HG02885 (cell line): ENCODE results near the gene RNASE9.
"Not testable (repeated sequence)": the region's sequence is repeated elsewhere in the genome, so short reads cannot be mapped to it uniquely, and the experiment has no call there.

ENCODE experiments used
- ATAC-seq: cut with Tn5 transposase; IDR thresholded peaks from one replicate; pipeline ENCODE4 v1.9.1; 2021; ENCODE audit warnings: mild to moderate bottlenecking; ENCODE audit not compliant: unreplicated experiment, poor library complexity

The RNASE9 gene

DNA sequence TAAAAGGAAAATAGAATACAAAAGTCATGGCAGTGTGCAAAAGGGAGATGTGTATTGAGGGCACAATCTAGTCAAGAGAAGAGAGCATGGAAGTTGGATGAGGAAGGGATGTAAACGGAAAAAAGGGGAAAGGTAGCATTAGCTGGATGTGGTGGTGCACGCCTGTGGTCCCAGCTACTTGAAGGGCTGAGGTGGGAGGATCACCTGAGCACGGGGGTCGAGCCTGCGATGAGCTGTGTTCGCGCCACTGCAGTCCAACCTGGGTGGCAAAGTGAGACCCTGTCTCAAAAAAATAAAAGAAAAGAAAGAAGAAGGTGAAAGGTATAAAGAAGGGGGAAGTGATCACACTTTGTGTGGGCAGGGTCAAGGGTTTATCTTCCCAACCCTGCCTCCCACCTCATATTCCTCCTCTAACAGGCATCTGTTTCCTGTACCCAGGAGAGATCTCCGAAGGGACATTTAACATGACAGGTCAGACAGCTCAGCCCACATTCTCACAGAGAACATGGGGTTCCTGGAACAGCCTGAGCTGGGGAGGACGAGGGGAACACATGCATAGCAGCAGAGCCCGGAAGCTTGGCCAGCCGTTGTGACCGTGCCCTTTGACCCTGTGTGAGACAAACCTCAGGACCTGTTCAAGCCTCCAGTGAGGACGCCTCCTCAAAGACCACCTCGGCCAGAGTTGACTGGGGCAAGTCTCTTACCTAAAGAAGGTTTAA lies 18.1 kb upstream of the RNASE9 start:
- ATAC-seq: no peak

- no peak for ATAC-seq
These were observed 17.5 kb upstream of the RNASE9 start for GRCh38 chr14:20578325-20578724.

DNA sequence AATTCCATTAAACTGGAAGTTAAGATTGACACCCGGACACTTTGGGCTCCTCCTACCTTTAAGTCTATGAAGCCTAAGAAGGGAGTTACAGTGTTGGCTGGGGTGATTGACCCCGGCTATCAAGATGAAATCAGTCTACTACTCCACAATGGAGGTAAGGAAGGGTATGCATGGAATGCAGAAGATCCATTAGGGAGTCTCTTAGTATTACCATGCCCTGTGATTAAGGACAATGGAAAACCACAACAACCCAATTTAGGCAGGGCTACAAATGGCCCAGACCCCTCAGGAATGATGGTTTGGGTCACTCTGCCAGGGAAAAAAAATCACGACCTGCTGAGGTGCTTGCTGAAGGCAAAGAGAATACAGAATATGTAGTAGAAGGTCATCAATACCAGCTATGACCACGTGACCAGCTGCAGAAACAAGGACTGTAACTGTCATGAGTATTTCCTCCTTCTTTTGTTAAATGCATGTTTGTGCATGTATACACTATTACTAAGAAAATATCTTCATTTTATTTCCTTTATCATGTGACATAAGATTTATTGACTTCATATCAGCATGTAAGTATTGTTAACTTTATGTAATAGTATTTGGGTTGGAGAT lies 11.6 kb upstream of the RNASE9 start:
- ATAC-seq: not testable (repeated sequence)

DNA sequence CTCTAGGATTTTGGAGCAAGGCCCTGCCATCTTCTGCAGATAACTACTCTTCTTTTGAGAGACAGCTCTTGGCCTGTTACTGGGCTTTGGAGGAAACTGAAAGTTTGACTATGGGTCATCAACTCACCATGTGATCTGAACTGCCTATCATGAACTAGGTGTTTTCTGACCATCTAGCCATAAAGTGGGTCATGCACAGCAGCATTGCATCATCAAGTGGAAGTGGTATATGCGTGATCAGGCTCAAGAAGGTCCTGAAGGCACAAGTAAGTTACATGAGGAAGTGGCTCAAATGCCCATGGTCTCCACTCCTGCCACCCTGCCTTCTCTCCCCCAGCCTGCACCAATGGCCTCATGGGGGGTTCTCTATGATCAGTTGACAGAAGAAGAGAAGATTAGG lies 9.9 kb upstream of the RNASE9 start:
- not testable (repeated sequence) for ATAC-seq

DNA sequence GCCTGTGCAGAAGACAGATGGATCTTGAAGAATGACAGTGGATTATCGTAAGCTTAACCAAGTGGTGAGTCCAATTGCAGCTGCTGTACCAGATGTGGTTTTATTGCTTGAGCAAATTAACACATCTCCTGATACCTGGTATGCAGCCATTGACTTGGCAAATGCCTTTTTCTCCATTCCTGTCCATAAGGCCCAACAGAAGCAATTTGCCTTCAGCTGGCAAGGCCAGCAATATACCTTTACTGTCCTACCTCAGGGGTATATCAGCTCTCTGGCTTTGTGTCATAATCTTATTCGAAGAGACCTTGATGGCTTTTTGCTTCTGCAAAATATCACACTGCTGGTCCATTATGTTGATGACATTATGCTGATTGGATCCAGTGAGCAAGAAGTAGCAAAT lies 9.0 kb upstream of the RNASE9 start:
- not testable (repeated sequence) for ATAC-seq

- ATAC-seq: no peak
These were observed 8.2 kb upstream of the RNASE9 start for GRCh38 chr14:20569066-20569465.

DNA sequence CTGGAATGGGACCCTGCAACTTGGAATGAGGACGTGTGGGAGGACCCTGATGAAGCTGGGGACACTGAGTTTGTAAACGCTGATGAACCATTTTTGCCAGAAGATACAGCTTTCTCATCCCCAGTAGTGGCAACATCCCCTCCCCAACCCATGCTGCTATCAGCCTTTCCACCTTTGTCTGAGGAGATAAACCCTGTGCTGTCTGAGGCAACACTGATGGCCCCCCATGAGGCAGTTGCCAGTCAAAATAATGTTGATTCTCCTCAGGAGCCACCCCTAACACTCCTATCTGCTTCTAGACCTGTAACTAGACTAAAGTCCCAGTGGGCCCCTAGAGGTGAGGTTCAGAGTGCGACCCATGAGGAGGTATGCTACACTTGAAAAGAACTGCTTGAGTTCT lies 7.5 kb upstream of the RNASE9 start:
- no peak for ATAC-seq

DNA sequence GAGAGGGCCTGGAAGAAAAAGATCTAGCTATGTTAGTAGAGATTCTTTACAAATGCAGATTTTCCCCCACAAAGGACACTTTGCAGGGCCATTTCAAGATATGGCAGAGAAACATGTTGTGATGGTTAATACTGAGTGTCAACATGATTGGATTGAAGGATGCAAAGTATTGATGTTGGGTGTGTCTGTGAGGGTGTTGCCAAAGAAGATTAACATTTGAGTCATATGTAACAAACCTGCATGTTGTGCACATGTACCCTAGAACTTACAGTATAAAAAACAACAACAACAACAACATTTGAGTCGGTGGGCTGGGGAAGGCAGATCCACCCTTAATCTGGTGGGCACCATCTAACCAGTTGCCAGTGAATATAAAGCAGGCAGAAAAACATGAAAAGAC lies 6.4 kb upstream of the RNASE9 start:
- not testable (repeated sequence) for ATAC-seq

DNA sequence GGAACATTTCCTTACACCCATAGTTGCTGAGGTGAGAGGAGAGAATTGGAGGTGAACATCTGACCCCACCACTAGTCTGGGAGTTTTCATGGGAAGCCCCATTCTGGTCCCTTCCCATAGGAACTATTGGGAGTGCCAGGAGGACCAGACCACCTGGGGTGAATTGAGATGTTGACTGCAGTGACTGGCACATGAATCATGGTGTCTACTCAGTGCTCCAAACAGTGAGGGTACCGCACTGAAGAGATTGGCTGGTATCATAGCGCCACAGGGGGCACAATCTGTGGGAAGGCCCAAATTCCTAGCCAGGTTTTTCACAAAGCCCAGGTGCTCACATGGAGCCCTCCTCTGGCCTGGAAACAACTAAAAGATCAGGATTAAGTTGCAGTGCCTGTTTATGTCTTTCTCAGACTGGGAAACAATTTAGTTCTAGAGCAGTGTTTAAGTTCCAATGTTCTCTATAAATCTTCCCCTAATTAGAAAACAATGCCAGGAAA lies 3.7 kb upstream of the RNASE9 start:
- ATAC-seq: no peak

GRCh38 chr14:20563971-20564370 lies 3.1 kb upstream of the RNASE9 start:
- ATAC-seq: no peak

DNA sequence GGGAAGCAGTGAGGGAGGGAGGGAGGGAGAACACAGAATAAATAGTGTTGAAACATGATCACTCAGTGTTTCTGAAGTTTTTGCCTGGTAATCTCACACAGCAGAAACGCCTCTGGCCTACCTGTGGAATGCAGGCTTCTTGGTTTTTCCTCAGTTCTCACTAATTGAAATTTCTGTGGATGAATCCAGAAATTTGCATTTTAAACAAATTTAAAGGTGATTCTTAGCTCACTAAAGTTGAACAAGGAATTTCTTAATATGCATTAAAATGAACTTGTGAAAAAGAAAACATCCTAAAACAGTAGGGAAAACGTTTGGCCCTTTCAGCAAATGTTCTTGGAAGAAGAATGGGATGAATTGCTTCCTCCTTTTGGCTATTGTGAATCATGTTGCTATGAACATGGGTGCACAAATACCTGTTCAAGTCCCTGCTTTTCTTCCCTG lies 1.4 kb downstream of the RNASE9 start:
- no peak for ATAC-seq

- no peak for ATAC-seq
These were observed 3.7 kb downstream of the RNASE9 start for GRCh38 chr14:20557212-20557542.

DNA sequence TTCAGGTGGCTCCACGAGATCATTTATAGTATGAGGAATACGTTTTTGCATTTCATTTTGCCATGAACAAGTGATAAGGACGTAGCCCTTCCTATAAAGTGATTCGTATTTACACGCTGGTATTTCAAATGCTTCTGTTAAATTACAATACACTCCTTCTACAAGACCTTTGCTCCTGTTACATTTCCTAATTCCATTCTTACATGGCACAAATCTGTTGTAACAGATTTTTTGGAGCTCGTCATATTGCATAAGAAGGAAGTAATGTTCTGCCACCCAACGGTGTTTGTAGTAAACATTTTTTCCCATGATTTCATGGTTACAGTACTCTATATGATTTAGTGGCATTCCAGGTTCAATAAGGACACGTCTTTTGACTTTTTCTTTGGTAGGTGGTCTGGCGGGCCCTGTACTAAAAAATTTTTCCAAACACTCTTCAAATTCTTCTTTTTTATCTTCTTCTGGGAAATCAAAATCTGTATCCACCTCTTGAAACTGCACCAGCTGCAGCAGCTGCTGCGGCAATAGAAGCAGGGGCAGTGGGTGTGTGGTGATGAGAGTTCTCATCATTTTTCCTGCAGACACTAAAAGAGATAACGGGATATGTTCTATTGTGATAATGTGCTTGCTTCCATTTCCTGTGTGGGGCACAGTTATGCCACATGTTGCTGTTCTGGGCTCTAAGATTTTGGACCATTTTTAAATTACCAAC lies 4.2 kb downstream of the RNASE9 start:
- ATAC-seq: no peak

- ATAC-seq: no peak
These were observed 5.0 kb downstream of the RNASE9 start for GRCh38 chr14:20555845-20556244.

GRCh38 chr14:20553024-20553423 lies 7.8 kb downstream of the RNASE9 start:
- no peak for ATAC-seq

- ATAC-seq: no peak
These were observed 9.2 kb downstream of the RNASE9 start for GRCh38 chr14:20551606-20552005.

DNA sequence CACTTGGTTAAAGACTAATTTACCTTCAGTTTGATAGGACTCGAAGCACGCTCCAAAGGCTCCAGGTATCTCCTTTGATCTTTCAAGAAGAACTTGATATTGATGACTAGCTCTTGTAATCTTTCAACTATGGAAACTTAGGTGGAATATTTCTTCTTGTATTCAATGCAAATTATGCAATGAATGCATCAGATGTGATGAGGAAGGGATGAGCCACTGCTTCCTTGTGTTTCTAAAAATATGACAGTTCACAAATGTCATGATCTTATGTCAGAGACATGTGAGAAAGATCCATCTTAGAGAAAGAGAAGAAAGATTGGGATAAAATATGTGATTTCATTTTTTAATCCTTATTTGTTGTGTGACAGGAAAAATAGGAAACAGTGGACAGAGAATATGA lies 9.9 kb downstream of the RNASE9 start:
- ATAC-seq: no peak

- ATAC-seq: no peak
These were observed 12.3 kb downstream of the RNASE9 start for GRCh38 chr14:20548414-20549158.

GRCh38 chr14:20546877-20547276 lies 14.0 kb downstream of the RNASE9 start:
- no peak for ATAC-seq

- no peak for ATAC-seq
These were observed 20.9 kb downstream of the RNASE9 start for GRCh38 chr14:20539906-20540305.
